ENCODE measurements around the gene TMEM131. TPM values are rescaled to one million over a fixed set of nuclear protein-coding genes. Genes with fewer than 3 reads are reported as not detected.
"Not testable (repeated sequence)": the region's sequence is repeated elsewhere in the genome, so short reads cannot be mapped to it uniquely, and the experiment has no call there.

Gene TMEM131
- total RNA-seq, 1 donor from 2014 or later = 33.8 TPM

- ATAC-seq = no peak
Observed at GRCh38 chr2:97857553-97857952, 138.2 kb downstream of the TMEM131 start.

- not testable (repeated sequence) for ATAC-seq
Observed at GRCh38 chr2:97853057-97853456, 142.7 kb downstream of the TMEM131 start.

- ATAC-seq = no peak
Observed at GRCh38 chr2:97851172-97851571, 144.6 kb downstream of the TMEM131 start.

- no peak for ATAC-seq
Observed at GRCh38 chr2:97849881-97850528, 145.7 kb downstream of the TMEM131 start.

GRCh38 chr2:97848306-97848705, 147.4 kb downstream of the TMEM131 start:
- peak; percentile 74 for ATAC-seq

- ATAC-seq = not testable (repeated sequence)
Observed at GRCh38 chr2:97846716-97847115, 149.0 kb downstream of the TMEM131 start.

- ATAC-seq = no peak
Observed at GRCh38 chr2:97845818-97846217, 149.9 kb downstream of the TMEM131 start.

GRCh38 chr2:97845133-97845532, 150.6 kb downstream of the TMEM131 start:
- ATAC-seq = no peak

- no peak for ATAC-seq
Observed at GRCh38 chr2:97844311-97844859, 151.4 kb downstream of the TMEM131 start.

- ATAC-seq = no peak
Observed at GRCh38 chr2:97840198-97840597, 155.6 kb downstream of the TMEM131 start.

- ATAC-seq = no peak
Observed at GRCh38 chr2:97834610-97835009, 161.1 kb downstream of the TMEM131 start.

- ATAC-seq = no peak
Observed at GRCh38 chr2:97831121-97831520, 164.6 kb downstream of the TMEM131 start.

GRCh38 chr2:97829255-97829654, 166.5 kb downstream of the TMEM131 start:
- not testable (repeated sequence) for ATAC-seq

GRCh38 chr2:97827013-97827412, 168.7 kb downstream of the TMEM131 start:
- not testable (repeated sequence) for ATAC-seq

- not testable (repeated sequence) for ATAC-seq
Observed at GRCh38 chr2:97826266-97826847, 169.4 kb downstream of the TMEM131 start.

- not testable (repeated sequence) for ATAC-seq
Observed at GRCh38 chr2:97824011-97824410, 171.7 kb downstream of the TMEM131 start.

- ATAC-seq = not testable (repeated sequence)
Observed at GRCh38 chr2:97821862-97822261, 173.9 kb downstream of the TMEM131 start.

- no peak for ATAC-seq
Observed at GRCh38 chr2:97819754-97820153, 176.0 kb downstream of the TMEM131 start.

GRCh38 chr2:97816411-97816810, 179.3 kb downstream of the TMEM131 start:
- no peak for ATAC-seq

- no peak for ATAC-seq
Observed at GRCh38 chr2:97812931-97813330, 182.8 kb downstream of the TMEM131 start.

- no peak for ATAC-seq
Observed at GRCh38 chr2:97808816-97809215, 186.9 kb downstream of the TMEM131 start.

- ATAC-seq = peak; percentile 90
Observed at GRCh38 chr2:97806738-97807618, 188.8 kb downstream of the TMEM131 start.

GRCh38 chr2:97805776-97806175, 190.0 kb downstream of the TMEM131 start:
- ATAC-seq = no peak
